Left renal cortex interstitium (tissue), 4 donors: Measurements from ENCODE around the gene NFE2. TPM values are rescaled to one million over a fixed set of nuclear protein-coding genes. Genes with fewer than 3 reads are reported as not detected.
"Not testable (repeated sequence)": the region's sequence is repeated elsewhere in the genome, so short reads cannot be mapped to it uniquely, and the experiment has no call there.

Experiments used
- DNase-seq, 4 donors: peaks; one replicate each; pipeline ENCODE4 v3.0.0-alpha.2; 2013; ENCODE audit warnings: low read depth in 4 of 4, low spot score in 2 of 4, missing footprints in 1 of 4
- polyA plus RNA-seq, 4 donors: library from polyadenylated mRNA; unstranded; fragments of 120-200 nt; gene quantifications; one replicate each; pipeline ENCODE4 v1.2.1, GENCODE V29; 2013; ENCODE audit not compliant: insufficient read length in 4 of 4

Gene NFE2
- 1 to 10 TPM; 2.2 to 4.5 (median 2.7) TPM for polyA plus RNA-seq

GRCh38 chr12:54300732-54301427, at the start of gene NFE2:
Gene NFE2, minus strand, starts transcription at chr12:54301015. Its CDS starts 5,767 bp downstream, at chr12:54295248.
- peak in 1 of 4 donors; percentile 47 for DNase-seq

GRCh38 chr12:54349679-54350078, 48.9 kb upstream of the NFE2 start:
- no peak for DNase-seq

- DNase-seq = no peak
Observed at GRCh38 chr12:54349036-54349435, 48.2 kb upstream of the NFE2 start.

GRCh38 chr12:54341378-54342300, 40.8 kb upstream of the NFE2 start:
- DNase-seq = no peak

- no peak for DNase-seq
Observed at GRCh38 chr12:54340846-54341245, 40.0 kb upstream of the NFE2 start.

- no peak for DNase-seq
Observed at GRCh38 chr12:54338698-54339296, 38.0 kb upstream of the NFE2 start.

- no peak for DNase-seq
Observed at GRCh38 chr12:54337854-54338650, 37.2 kb upstream of the NFE2 start.

- DNase-seq = no peak
Observed at GRCh38 chr12:54337280-54337842, 36.5 kb upstream of the NFE2 start.

- DNase-seq = no peak
Observed at GRCh38 chr12:54333420-54334034, 32.7 kb upstream of the NFE2 start.

- DNase-seq = no peak
Observed at GRCh38 chr12:54331461-54331860, 30.6 kb upstream of the NFE2 start.

GRCh38 chr12:54330442-54330841, 29.6 kb upstream of the NFE2 start:
- no peak for DNase-seq

GRCh38 chr12:54329759-54330158, 28.9 kb upstream of the NFE2 start:
- no peak for DNase-seq

GRCh38 chr12:54328595-54329337, 28.0 kb upstream of the NFE2 start:
- DNase-seq = no peak

- DNase-seq = not testable (repeated sequence)
Observed at GRCh38 chr12:54325442-54326109, 24.8 kb upstream of the NFE2 start.

GRCh38 chr12:54324617-54325441, 24.0 kb upstream of the NFE2 start, which contains the start of gene COPZ1:
Gene COPZ1, plus strand, starts transcription at chr12:54325131. Its CDS starts 33 bp downstream, at chr12:54325164.
- peak; percentile 94 to 99 (median 96) for DNase-seq

- no peak for DNase-seq
Observed at GRCh38 chr12:54321363-54321762, 20.5 kb upstream of the NFE2 start.

GRCh38 chr12:54312309-54312708, 11.5 kb upstream of the NFE2 start:
- not testable (repeated sequence) for DNase-seq
